Measurements from ENCODE around the gene GGT5. TPM values are rescaled to one million over a fixed set of nuclear protein-coding genes. Genes with fewer than 3 reads are reported as not detected.
"Not testable (repeated sequence)": the region's sequence is repeated elsewhere in the genome, so short reads cannot be mapped to it uniquely, and the experiment has no call there.

Gene GGT5
- total RNA-seq, 4 donors from 2014 or later = 8.9 to 25.2 (median 12.3) TPM

DNA sequence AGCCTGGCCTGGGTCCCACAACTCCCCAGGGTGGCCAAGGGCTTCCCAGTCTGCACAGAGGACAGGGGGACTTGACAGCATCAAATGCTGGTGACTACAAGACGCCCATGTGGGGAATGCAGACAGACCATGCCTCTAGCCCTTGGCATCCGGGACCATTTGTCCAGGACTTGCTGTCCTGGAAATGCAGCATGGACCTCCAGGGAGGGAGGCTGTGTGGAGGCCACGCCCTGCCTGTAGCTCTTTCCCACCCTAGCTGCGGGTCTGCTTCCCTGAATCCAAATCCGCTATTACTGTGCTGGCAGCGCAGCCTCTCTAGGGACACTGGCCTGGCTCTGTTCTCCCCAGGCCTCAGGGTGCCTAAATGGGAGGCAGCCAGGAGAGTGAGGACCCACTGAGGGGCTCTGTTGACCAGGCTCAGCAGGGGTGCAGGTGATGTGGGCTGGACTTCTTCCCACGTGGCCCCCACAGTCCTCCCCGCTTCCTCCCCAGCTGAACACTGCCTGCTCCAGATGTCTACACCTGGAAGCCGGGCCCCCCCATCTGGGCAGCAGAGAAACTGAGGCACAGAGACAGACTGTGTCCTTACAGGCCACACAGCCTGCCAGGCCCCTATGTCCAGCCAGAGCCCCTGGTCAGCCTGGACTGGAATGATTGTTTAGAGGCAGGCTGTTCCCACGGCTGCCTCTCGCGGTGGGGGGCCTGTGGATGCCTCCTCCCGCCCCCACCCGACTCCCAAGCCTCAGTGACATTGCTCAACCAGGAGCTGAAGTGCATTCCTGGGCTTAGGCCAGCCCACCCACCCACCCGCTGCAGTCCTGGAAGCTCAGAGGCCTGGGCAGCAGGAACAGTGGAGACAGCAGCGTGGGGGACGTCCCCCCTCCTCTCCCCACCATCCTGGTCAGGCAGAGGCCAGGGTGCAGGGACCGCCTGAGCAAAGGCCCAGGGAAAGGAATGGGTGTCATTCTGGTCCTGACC lies 991 bp upstream of the GGT5 start:
- H3K4me1 ChIP-seq = peaks cover 0 to 18% (median 6%) of the 10 kb centered on the region in 4 donors
- TF ChIP-seq POLR2A (IDR thresholded peaks at IDR 0.05) = peak in 1 of 2 donors; percentile 25
- H3K27ac ChIP-seq = peak overlapping the region; percentile 62 to 92 (median 74)
- not testable (repeated sequence) for H3K9me3 ChIP-seq, H3K27me3 ChIP-seq, H3K36me3 ChIP-seq
- H3K4me3 ChIP-seq = peak overlapping the region in 2 of 4 donors; percentile 21 to 32
- peak in 1 of 3 donors; percentile 65 for DNase-seq

DNA sequence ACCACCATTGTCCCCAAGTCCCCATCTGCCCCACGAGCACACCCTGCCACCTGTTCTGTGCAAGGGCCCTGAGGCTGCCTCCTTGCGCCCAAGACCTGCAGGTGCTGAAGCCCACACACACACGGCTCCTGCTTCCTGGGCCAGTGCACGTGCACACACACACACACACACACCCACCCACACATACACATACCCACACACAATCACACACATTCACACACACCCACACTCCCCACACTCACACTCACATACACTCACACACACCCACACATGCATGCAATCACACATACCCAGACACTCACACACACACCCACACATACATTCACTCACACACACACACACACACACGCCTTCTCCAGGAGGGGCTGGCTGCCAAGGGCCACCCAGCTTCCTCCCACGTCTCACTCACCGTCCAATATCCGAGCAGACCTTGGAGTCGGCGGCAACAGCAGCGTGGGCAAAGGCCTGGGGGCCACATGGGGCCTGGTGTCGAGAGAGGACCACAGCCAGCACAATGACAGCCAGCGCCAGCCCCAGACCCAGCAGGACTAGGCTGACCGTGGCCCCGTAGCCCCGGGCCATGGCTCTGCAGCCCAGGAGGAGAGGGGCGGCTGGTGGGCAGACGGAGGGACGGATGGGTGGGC lies 616 bp downstream of the GGT5 start:
- Histone ChIP-seq H3K4me1 (peaks cover 0 to 18% (median 6%) of the 10 kb centered on the region in 4 donors), H3K9me3 (no peaks in the 10 kb centered on the region), H3K27ac (peak overlapping the region; percentile 45 to 92 (median 76)), H3K4me3 (peak overlapping the region in 2 of 4 donors; percentile 31 to 41), H3K36me3 (no peaks in the 10 kb centered on the region), H3K27me3 (no peaks in the 10 kb centered on the region)
- TF ChIP-seq POLR2A (IDR thresholded peaks at IDR 0.05) (no peak), CTCF (IDR thresholded peaks at IDR 0.05) (no peak)
- DNase-seq = no peak

GRCh38 chr22:24243417-24243816 lies 1.5 kb downstream of the GGT5 start:
- not testable (repeated sequence) for H3K36me3 ChIP-seq, H3K9me3 ChIP-seq, H3K27me3 ChIP-seq, DNase-seq
- Histone ChIP-seq H3K4me1 (peaks cover 0 to 18% (median 6%) of the 10 kb centered on the region in 4 donors), H3K27ac (peak overlapping the region in 3 of 4 donors; percentile 29 to 92 (median 70)), H3K4me3 (peak overlapping the region in 2 of 4 donors; percentile 22 to 41)

- H3K27ac ChIP-seq = peak overlapping the region in 2 of 4 donors; percentile 30 to 56
- peaks cover 0 to 12% (median 6%) of the 10 kb centered on the region in 4 donors for H3K4me1 ChIP-seq
- not testable (repeated sequence) for H3K4me3 ChIP-seq, DNase-seq, H3K36me3 ChIP-seq, H3K27me3 ChIP-seq, H3K9me3 ChIP-seq
Observed at GRCh38 chr22:24240985-24241692, 3.7 kb downstream of the GGT5 start.

DNA sequence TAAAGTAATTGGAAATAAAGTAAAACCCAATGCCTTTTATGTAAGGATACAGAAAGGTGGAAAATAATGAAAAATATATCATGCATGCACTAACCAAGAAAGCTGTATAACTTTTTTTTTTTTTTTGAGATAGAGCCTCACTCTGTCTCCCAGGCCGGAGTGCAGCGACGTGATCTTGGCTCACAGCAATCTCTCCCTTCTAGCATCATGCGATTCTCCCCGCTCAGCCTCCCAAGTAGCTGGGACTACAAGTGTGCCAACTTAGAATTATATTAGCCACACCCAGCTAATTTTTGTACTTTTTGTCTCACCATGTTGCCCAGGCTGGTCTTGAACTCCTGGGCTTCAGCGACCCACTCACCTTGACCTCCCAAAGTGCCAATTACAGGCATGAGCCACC lies 4.5 kb downstream of the GGT5 start:
- no peak for DNase-seq
- Histone ChIP-seq H3K27me3 (no peaks in the 10 kb centered on the region), H3K36me3 (no peaks in the 10 kb centered on the region), H3K9me3 (no peaks in the 10 kb centered on the region), H3K27ac (no peak overlapping the region), H3K4me1 (peaks cover 0 to 12% (median 6%) of the 10 kb centered on the region in 4 donors), H3K4me3 (no peak overlapping the region)
- no peak for TF ChIP-seq POLR2A (IDR thresholded peaks at IDR 0.05)
- TF ChIP-seq CTCF (IDR thresholded peaks at IDR 0.05) = no peak

GRCh38 chr22:24238101-24238694 lies 6.7 kb downstream of the GGT5 start:
- not testable (repeated sequence) for H3K27ac ChIP-seq, H3K9me3 ChIP-seq, H3K36me3 ChIP-seq, DNase-seq, H3K4me3 ChIP-seq, H3K27me3 ChIP-seq
- peaks cover 0 to 12% (median 6%) of the 10 kb centered on the region in 4 donors for H3K4me1 ChIP-seq

DNA sequence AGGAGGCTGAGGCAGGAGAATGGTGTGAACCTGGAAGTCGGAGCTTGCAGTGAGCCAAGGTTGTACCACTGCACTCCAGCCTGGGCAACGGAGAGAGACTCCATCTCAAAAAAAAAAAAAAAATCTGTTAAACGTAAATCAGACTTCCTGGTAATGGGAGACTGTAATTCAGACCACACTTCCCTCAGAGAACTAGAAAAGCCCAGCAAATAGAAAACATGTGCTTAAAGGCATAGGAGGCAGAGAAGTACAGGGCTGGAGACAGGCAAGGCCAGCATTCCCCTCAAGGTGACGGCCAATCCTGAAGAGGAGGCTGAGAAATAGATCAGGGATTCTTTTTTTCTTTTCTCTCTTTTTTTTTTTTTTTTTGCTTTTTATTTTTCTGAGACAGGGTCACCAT lies 8.2 kb downstream of the GGT5 start:
- no peak for TF ChIP-seq POLR2A (IDR thresholded peaks at IDR 0.05)
- no peak for TF ChIP-seq CTCF (IDR thresholded peaks at IDR 0.05)
- no peaks in the 10 kb centered on the region for H3K36me3 ChIP-seq
- H3K4me3 ChIP-seq = no peak overlapping the region
- no peaks in the 10 kb centered on the region for H3K9me3 ChIP-seq
- no peaks in the 10 kb centered on the region for H3K4me1 ChIP-seq
- no peak overlapping the region for H3K27ac ChIP-seq
- H3K27me3 ChIP-seq = no peaks in the 10 kb centered on the region
- no peak for DNase-seq
